Right forelimb (tissue), 1 donor: ENCODE results near the gene PTX3.

Experiments used
- DNase-seq: peaks from one replicate; pipeline ENCODE4 v3.0.0-alpha.2; 2018

The PTX3 gene

GRCh38 chr3:157436583-157437291, at the start of gene PTX3:
PTX3 (plus strand) TSS chr3:157436850; CDS start chr3:157436934, 84 bp downstream.
- DNase-seq: peak; percentile 74

GRCh38 chr3:157387708-157388435, 48.8 kb upstream of the PTX3 start:
- no peak for DNase-seq

DNA sequence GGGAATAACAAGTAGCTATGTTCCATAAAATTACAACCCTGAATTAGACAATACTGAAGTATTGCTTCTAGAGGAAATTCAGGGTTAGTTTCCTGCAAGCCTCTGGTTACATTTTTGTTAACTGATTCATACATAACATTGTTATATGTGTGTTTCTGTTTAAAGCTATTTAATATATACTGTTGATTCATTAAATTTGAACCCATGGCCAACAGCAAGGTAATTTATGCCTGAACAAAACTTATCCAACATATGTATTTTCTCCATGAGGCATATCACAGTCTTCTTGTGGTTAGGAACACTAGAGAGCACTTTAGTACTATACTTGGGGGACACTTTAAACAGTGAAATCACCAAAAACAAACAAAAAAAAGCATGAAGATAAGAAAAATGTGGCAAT, 47.7 kb upstream of the PTX3 start:
- DNase-seq: no peak

GRCh38 chr3:157390713-157391515, 45.7 kb upstream of the PTX3 start:
- DNase-seq: no peak

GRCh38 chr3:157392104-157392503, 44.5 kb upstream of the PTX3 start:
- DNase-seq: no peak

DNA sequence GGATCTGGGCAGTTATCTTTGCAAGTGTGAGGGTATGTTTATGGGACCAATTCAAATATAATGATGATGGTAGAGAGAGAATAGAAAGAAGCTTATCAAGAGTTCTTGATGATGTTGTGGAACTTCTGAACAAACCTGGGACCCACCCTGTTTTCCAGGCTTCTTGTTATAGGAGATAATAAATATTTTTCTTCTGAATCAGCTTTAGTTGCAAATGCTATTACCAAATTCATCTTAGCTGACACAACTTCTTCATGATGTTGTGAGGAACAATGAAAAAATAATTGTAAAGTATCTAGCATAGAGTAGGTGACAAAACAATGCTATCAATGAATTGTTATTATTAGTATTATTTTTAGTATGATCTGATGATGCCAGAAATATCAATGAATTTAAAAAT, 43.5 kb upstream of the PTX3 start:
- no peak for DNase-seq

DNA sequence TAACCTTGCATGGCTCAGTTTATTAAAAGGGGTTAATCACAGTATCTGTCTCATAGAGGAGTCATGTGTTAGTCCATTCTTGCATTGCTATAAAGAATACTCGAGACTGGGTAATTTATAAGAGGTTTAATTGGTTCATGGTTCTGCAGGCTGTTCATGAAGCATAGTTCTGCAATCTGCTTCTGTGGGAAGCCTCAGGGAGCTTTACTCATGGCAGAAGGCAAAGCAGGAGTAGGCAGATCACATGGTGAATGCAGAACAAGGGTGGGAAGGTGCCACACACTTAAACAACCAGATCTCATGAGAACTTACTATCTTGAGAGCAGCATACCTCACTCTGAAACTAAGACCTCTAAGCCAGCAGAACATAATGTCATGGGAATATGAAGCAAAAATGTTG, 42.2 kb upstream of the PTX3 start:
- DNase-seq: no peak

- DNase-seq: no peak
Measured at GRCh38 chr3:157398598-157398997, 38.1 kb upstream of the PTX3 start.

- no peak for DNase-seq
Measured at GRCh38 chr3:157404381-157404780, 32.3 kb upstream of the PTX3 start.

DNA sequence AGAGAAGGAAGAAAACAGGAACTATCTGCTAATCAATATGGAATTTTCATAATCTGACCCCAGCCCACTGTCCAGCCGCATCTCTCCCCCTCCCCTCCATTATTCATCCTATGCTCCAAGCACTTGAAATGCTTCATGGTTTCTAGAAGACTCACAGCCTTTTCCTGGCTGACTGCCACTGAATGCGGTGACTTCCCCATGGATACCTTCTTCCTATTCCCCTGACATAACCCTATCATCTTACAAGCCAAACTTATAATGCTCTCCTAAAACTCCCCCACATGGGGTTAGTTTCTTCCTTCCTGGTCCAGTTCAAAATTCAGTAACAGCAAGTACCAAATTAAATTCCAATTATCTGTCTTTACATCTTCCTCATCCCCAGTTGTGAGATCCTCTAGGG, 31.2 kb upstream of the PTX3 start:
- DNase-seq: no peak

- no peak for DNase-seq
Measured at GRCh38 chr3:157406394-157406793, 30.3 kb upstream of the PTX3 start.

DNA sequence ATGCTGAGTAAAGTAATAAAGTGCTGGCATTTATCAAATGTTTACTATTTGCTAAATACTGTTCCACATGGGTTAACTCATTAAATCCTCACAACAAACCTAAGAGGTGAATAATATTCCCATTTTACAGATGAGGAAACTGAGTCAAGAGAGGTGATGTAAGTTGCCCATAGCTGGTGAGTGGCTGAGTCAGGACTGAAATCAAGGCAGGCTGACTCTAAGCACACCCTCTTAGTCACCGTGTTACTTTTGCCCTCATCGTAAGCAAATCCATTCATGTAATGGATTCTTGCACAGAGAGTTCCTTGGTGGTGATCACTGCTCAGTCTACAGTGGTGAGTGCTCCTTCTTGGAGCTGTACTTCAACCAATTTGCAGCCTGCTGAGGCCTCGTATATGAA, 28.9 kb upstream of the PTX3 start:
- DNase-seq: no peak

- no peak for DNase-seq
Measured at GRCh38 chr3:157408499-157409149, 28.0 kb upstream of the PTX3 start.

- DNase-seq: no peak
Measured at GRCh38 chr3:157409516-157409915, 27.1 kb upstream of the PTX3 start.

- DNase-seq: no peak
Measured at GRCh38 chr3:157410945-157411344, 25.7 kb upstream of the PTX3 start.

DNA sequence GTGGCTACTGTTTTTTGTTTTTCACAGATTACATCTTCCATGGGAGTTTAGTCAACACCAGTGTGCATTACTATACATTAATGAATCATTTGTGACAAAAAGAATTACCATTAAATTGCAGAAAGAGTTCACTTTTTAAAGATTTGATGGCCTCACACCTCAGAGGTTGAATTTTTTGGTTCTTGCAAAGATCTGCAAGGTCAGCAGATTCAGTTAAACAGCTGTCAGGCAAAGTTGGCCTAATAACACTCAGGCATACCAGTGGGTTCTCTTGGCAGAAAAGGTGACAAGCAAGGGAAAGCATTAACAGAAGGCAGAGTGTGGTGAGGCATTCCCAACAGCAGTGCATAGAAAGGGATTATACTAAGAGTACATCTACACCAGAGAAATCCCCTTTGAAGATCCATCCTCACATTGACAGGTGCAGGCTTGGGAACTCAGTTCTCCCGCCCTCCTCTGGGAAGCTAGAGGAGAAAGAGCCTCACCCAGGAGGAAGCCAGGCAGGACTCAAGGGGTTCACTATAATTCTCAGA, 24.3 kb upstream of the PTX3 start:
- DNase-seq: no peak

- DNase-seq: no peak
Measured at GRCh38 chr3:157414861-157415260, 21.8 kb upstream of the PTX3 start.

DNA sequence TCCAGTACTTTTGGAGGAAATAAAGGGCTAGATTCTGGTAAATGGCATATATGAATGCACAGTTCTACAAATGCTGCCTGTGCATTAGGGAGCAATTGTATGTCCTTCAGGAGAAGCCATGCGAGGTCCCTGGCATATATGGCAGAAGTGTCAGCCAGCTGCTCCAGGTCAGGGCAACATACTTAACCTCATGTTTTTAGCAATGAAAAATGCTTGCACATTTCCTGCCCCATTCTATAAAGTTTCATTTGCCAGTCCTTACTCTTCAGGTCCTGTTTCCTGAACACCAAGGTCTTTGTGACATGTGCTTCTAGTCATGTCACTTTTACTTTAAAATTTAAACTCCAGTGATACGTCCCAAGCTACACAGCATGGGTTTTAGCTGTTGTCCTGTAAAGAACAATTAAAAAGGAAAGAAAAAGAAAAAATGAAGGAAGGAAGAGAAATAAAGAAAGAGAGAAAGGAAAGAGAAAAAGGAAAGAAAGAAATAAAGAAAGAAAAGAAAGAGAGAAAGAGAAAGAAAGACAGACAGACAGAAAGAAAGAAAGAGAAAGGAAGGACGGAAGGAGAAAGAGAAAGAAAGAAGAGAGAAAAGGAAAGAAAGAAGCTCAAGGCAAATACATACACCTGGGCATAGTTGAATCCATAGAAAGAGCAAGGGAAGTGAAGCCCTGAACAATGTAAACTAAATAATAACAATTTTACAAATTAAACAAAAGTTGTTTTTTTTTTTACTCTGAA, 20.1 kb upstream of the PTX3 start:
- DNase-seq: no peak

GRCh38 chr3:157417247-157417646, 19.4 kb upstream of the PTX3 start:
- no peak for DNase-seq

GRCh38 chr3:157418104-157418503, 18.5 kb upstream of the PTX3 start:
- no peak for DNase-seq

DNA sequence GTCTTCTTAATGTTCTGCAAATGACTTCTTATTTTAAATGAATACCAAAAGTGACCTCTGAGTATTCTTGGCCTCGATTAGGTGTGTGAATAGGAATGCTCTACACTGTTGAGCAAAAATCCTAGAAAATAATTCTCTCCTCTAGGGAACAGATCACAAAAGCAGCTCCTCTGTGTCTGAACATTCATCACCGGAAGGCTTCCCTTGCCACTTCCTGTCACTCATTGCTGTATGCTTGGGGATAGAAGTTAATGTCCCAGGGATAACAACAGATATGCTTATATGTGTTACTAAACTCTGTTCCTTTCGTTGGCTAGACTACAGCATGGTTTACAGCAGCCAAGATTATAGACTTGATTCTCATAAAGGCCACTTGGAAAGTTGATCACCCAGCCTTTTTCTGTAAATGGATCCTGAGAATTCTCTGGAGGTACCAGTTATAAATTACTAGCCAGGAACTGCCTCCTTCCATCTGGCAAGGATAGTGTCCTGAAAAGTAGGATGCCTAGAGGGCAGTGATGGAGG, 16.0 kb upstream of the PTX3 start:
- DNase-seq: no peak

DNA sequence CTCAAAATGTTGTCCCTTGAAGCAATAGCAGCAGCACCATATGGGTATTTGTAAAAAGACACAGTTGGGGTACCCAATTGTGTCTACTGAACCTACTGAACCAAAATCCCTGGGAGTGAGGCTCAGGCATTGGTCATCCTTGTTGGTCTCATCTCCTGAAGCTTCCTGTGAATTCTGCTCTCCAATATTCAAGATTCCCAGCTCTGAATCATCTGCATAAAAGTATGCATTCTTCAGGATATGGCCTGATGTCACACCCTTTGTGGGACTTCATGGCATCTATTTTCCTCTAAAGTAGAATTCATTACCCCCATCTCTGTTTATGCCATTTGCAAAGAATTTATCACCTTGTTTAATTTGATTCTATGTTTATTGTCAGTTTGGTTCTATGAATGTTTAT, 13.3 kb upstream of the PTX3 start:
- DNase-seq: no peak
